Panc1 (cell line): ENCODE data around the gene TMEM131L. TPM values are rescaled to one million over a fixed set of nuclear protein-coding genes. Genes with fewer than 3 reads are reported as not detected.

Experiments used
- ATAC-seq: fragments of 200-7000 bp; cut with Tn5 transposase; 2 replicates; pipeline ENCODE4 v1.9.1; 2020; ENCODE audit warnings: mild to moderate bottlenecking, moderate library complexity
- BruUV-seq: library from RNA; stranded (reverse); fragments of 400-500 nt; replicated peaks from 2 replicates; lab custom pipeline; 2021; lab: Mats Ljungman, UMichigan
- CTCF ChIA-PET: fragments of 300-600 bp; sonication (Branson Sonifier 250); formaldehyde crosslinking; loops from one replicate; lab custom pipeline; 2022; ENCODE audit warnings: antibody characterized with exemption; lab: Charles Lee
- POLR2A ChIA-PET: fragments of 300-600 bp; sonication (Branson Sonifier 250); formaldehyde crosslinking; loops from one replicate; lab custom pipeline; 2022; ENCODE audit warnings: antibody characterized with exemption; lab: Charles Lee
- DNase-seq: peaks from one replicate; pipeline ENCODE4 v3.0.0-alpha.2; 2010; ENCODE audit warnings: low read depth, low spot score
- H3K27ac ChIP-seq: 2 replicates; pipeline ENCODE4 v1.5.1; 2011; ENCODE audit warnings: mild to moderate bottlenecking, low read length, inconsistent platforms
- H3K27me3 ChIP-seq: fragments of 200-500 bp; sonication (Bioruptor generic); 2 replicates; pipeline ENCODE4 v1.6.0; 2014; ENCODE audit warnings: low read length, inconsistent platforms; ENCODE audit not compliant: control insufficient read depth, insufficient read depth
- H3K36me3 ChIP-seq: fragments of 200-500 bp; sonication (Bioruptor generic); 2 replicates; pipeline ENCODE4 v1.5.1; 2014; ENCODE audit warnings: inconsistent platforms, mild to moderate bottlenecking, low read length, moderate library complexity; ENCODE audit not compliant: control insufficient read depth, insufficient read depth
- H3K4me1 ChIP-seq: 2 replicates; pipeline ENCODE4 v1.5.1; 2011; ENCODE audit warnings: inconsistent platforms, mild to moderate bottlenecking, low read length, moderate library complexity; ENCODE audit not compliant: control insufficient read depth, insufficient read depth
- H3K4me3 ChIP-seq, 2 experiments: 2 replicates each; pipeline ENCODE4 v1.5.1; 2011 to 2012; ENCODE audit warnings: low read depth in 2 of 2, low read length in 2 of 2, mild to moderate bottlenecking in 2 of 2, inconsistent platforms in 1 of 2, moderate library complexity in 1 of 2
- H3K9me3 ChIP-seq: fragments of 200-500 bp; sonication (Bioruptor generic); 2 replicates; pipeline ENCODE4 v1.5.1; 2014; ENCODE audit warnings: low read depth, mild to moderate bottlenecking, inconsistent platforms, low read length, moderate library complexity; ENCODE audit not compliant: control insufficient read depth, insufficient read depth
- POLR2AphosphoS5 ChIP-seq: IDR thresholded peaks from 2 replicates; pipeline ENCODE4 v1.6.1; 2012; ENCODE audit warnings: mild to moderate bottlenecking, low read depth, low read length, moderate library complexity
- SIN3A ChIP-seq: IDR thresholded peaks from 2 replicates; pipeline ENCODE4 v1.6.1; 2012; ENCODE audit warnings: low read depth, mild to moderate bottlenecking, low read length, moderate library complexity, borderline replicate concordance; ENCODE audit not compliant: insufficient read depth
- TCF7L2 ChIP-seq: IDR thresholded peaks from 2 replicates; pipeline ENCODE4 v1.6.1; 2011; ENCODE audit warnings: mild to moderate bottlenecking, low read depth, low read length, inconsistent platforms
- in situ Hi-C: cut with HindIII; loops from 2 replicates; pipeline ENCODE4 v1.10.0; 2016; ENCODE audit warnings: low sequenced_read_pairs, low pct_unique_long_range_greater_than_20kb
- intact Hi-C: fragments of 100-400 bp; cut with micrococcal nuclease; formaldehyde crosslinking; loops from one replicate; pipeline ENCODE4 v1.10.0; 2022; ENCODE audit not compliant: unreplicated experiment
- total RNA-seq: library from RNA; stranded (reverse); gene quantifications from one replicate; pipeline ENCODE4 v1.2.1, GENCODE V29; 2021; ENCODE audit not compliant: unreplicated experiment
- TF ChIP-seq, protein P1 (sequence below): fragments of 450-650 bp; IDR thresholded peaks from 2 replicates; pipeline ENCODE4 v1.5.1; 2017; ENCODE audit warnings: mild to moderate bottlenecking
- TF ChIP-seq, protein P2 (sequence below), 2 experiments: IDR thresholded peaks; 2 replicates each; pipeline ENCODE4 v1.6.1; 2011 to 2012; ENCODE audit warnings: low read depth in 2 of 2, control low read depth in 1 of 2, low read length in 1 of 2, mild to moderate bottlenecking in 1 of 2, moderate library complexity in 1 of 2; ENCODE audit not compliant: insufficient read depth in 1 of 2

TMEM131L gene
- total RNA-seq, 1 experiment from 2014 or later: 13.5 TPM

DNA sequence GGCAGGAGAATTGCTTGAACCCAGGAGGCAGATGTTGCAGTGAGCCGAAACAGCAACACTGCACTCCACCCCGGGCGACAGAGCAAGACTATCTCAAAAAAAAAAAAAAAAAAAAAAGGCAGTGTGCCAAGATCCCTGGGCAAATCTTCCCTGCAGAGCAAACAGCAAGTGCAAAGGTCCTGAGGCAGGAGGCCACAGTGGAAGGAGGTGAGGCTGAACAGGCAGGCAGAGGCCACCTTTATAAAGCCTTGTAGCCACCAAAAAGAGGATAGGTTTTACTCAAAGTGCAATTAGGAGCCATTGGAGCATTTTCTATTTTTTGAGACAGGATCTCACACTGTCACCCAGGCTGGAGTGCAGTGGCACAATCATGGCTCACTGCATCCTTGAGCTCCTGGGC, 172.8 kb downstream of the TMEM131L start:
- Histone ChIP-seq H3K9me3 (no peaks in the 10 kb centered on the region), H3K27me3 (no peaks in the 10 kb centered on the region), H3K36me3 (no peaks in the 10 kb centered on the region), H3K4me1 (no peaks in the 10 kb centered on the region), H3K4me3 (no peak overlapping the region), H3K27ac (no peak overlapping the region)
- POLR2A ChIA-PET: no interaction called here
- intact Hi-C loops (no loop called here), in situ Hi-C loops (no loop called here)
- ATAC-seq: no peak
- CTCF ChIA-PET: interaction anchor here (0.5 kb wide), 1 partner anchor 194 kb away, joined by 3 read pairs; no protein-coding TSS in a partner anchor
- TF ChIP-seq, protein P1, sequence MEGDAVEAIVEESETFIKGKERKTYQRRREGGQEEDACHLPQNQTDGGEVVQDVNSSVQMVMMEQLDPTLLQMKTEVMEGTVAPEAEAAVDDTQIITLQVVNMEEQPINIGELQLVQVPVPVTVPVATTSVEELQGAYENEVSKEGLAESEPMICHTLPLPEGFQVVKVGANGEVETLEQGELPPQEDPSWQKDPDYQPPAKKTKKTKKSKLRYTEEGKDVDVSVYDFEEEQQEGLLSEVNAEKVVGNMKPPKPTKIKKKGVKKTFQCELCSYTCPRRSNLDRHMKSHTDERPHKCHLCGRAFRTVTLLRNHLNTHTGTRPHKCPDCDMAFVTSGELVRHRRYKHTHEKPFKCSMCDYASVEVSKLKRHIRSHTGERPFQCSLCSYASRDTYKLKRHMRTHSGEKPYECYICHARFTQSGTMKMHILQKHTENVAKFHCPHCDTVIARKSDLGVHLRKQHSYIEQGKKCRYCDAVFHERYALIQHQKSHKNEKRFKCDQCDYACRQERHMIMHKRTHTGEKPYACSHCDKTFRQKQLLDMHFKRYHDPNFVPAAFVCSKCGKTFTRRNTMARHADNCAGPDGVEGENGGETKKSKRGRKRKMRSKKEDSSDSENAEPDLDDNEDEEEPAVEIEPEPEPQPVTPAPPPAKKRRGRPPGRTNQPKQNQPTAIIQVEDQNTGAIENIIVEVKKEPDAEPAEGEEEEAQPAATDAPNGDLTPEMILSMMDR: no peak
- TF ChIP-seq TCF7L2: no peak
- no peak for TF ChIP-seq SIN3A
- TF ChIP-seq POLR2AphosphoS5: no peak
- TF ChIP-seq, protein P2, sequence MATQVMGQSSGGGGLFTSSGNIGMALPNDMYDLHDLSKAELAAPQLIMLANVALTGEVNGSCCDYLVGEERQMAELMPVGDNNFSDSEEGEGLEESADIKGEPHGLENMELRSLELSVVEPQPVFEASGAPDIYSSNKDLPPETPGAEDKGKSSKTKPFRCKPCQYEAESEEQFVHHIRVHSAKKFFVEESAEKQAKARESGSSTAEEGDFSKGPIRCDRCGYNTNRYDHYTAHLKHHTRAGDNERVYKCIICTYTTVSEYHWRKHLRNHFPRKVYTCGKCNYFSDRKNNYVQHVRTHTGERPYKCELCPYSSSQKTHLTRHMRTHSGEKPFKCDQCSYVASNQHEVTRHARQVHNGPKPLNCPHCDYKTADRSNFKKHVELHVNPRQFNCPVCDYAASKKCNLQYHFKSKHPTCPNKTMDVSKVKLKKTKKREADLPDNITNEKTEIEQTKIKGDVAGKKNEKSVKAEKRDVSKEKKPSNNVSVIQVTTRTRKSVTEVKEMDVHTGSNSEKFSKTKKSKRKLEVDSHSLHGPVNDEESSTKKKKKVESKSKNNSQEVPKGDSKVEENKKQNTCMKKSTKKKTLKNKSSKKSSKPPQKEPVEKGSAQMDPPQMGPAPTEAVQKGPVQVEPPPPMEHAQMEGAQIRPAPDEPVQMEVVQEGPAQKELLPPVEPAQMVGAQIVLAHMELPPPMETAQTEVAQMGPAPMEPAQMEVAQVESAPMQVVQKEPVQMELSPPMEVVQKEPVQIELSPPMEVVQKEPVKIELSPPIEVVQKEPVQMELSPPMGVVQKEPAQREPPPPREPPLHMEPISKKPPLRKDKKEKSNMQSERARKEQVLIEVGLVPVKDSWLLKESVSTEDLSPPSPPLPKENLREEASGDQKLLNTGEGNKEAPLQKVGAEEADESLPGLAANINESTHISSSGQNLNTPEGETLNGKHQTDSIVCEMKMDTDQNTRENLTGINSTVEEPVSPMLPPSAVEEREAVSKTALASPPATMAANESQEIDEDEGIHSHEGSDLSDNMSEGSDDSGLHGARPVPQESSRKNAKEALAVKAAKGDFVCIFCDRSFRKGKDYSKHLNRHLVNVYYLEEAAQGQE (IDR thresholded peaks at IDR 0.05; ENCODE audit: insufficient read depth in 1 of 2, low read depth in 2 of 2, low read length in 1 of 2): no peak
- no TSS peak for BruUV-seq
- no peak for DNase-seq

DNA sequence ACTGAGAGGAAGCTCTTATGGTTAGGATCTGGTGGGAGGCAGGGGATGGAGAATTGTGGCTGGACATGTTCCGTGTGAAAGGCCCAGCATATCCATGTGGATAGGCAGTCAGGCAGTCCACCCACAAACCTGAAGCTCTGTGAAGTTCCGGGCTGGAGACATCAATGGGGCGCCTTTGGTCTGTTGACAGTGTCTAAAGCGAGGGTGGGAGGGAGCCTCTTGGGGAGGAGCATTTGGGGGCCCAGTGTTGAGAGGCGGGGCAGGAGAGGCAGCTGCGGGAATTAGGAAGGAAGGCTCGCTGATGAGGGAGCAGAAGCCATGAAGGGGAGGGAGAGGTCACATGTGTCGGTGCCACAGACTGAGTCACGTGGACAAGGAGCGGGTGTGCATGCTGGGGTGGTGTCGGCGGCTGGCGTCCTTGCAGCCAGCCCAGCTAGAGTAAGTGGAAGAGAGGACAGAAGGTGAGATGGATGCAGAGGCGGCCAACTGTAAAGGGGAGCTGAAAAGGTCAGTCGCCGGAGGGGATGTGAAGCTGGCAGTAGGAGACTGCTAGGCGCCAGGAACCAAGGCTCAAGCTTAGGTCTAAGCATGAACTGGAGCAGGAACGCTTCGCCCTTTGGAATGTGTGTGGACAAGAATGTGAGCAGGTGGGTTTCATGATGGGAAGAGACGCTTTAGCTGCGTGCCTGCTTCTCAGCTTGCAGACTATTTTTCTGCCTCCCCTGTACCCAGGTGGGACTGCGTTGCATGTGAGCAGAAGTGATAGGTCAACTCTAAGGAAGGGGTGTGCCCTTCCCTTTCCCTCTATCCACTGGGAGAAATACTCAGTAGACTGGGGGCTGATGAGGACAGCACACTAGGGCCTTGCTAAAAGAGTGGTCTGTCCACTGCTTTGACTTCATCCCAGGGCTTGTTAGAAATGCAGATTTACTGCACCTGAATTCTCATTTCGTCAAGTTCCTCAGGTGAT, 174.0 kb downstream of the TMEM131L start:
- Histone ChIP-seq H3K27me3 (no peaks in the 10 kb centered on the region), H3K4me3 (no peak overlapping the region), H3K4me1 (no peaks in the 10 kb centered on the region), H3K27ac (no peak overlapping the region), H3K9me3 (no peaks in the 10 kb centered on the region), H3K36me3 (no peaks in the 10 kb centered on the region)
- BruUV-seq: no TSS peak
- CTCF ChIA-PET: interaction anchor here (0.5 kb wide), 1 partner anchor 195 kb away, joined by 3 read pairs; no protein-coding TSS in a partner anchor
- DNase-seq (no peak), ATAC-seq (no peak)
- TF ChIP-seq, protein P1: no peak
- TF ChIP-seq, protein P2 (IDR thresholded peaks at IDR 0.05; ENCODE audit: insufficient read depth in 1 of 2, low read depth in 2 of 2, low read length in 1 of 2): no peak
- no peak for TF ChIP-seq TCF7L2
- no peak for TF ChIP-seq POLR2AphosphoS5
- no peak for TF ChIP-seq SIN3A
- POLR2A ChIA-PET: no interaction called here
- in situ Hi-C loops (no loop called here), intact Hi-C loops (loop anchor here (5.0 kb wide), 1 partner anchor 298 kb away; the partner anchor contains the start of gene MND1)
